HK-2 (cell line): ENCODE data around the gene SLC11A1.
A peak's percentile ranks its signal among the peaks of the same experiment; 100 is the strongest.

Experiments
- DNase-seq: peaks from one replicate; pipeline ENCODE4 v3.0.0-alpha.2; 2018; ENCODE audit not compliant: unreplicated experiment

Gene SLC11A1

GRCh38 chr2:218381916-218382366, at the start of gene SLC11A1:
Gene SLC11A1, plus strand, starts transcription at chr2:218382273. Its CDS starts 96 bp downstream, at chr2:218382369.
- DNase-seq = no peak

- DNase-seq = no peak
Measured at GRCh38 chr2:218332288-218332687, 49.8 kb upstream of the SLC11A1 start.

- no peak for DNase-seq
Measured at GRCh38 chr2:218332920-218333645, 49.0 kb upstream of the SLC11A1 start.

- DNase-seq = no peak
Measured at GRCh38 chr2:218334531-218334930, 47.5 kb upstream of the SLC11A1 start.

- DNase-seq = no peak
Measured at GRCh38 chr2:218340656-218341055, 41.4 kb upstream of the SLC11A1 start.

- no peak for DNase-seq
Measured at GRCh38 chr2:218341381-218341780, 40.7 kb upstream of the SLC11A1 start.

GRCh38 chr2:218342837-218343236, 39.2 kb upstream of the SLC11A1 start:
- DNase-seq = no peak

GRCh38 chr2:218343591-218343990, 38.5 kb upstream of the SLC11A1 start:
- DNase-seq = peak; percentile 24

- DNase-seq = peak; percentile 58
Measured at GRCh38 chr2:218344090-218344754, 37.9 kb upstream of the SLC11A1 start.

GRCh38 chr2:218344755-218345417, 37.2 kb upstream of the SLC11A1 start:
- DNase-seq = no peak

GRCh38 chr2:218345491-218346236, 36.4 kb upstream of the SLC11A1 start:
- no peak for DNase-seq

- no peak for DNase-seq
Measured at GRCh38 chr2:218347172-218347571, 34.9 kb upstream of the SLC11A1 start.

- no peak for DNase-seq
Measured at GRCh38 chr2:218354045-218354444, 28.0 kb upstream of the SLC11A1 start.

GRCh38 chr2:218354850-218355443, 27.1 kb upstream of the SLC11A1 start:
- peak; percentile 26 for DNase-seq

- DNase-seq = no peak
Measured at GRCh38 chr2:218357236-218358177, 24.6 kb upstream of the SLC11A1 start.

GRCh38 chr2:218360453-218360852, 21.6 kb upstream of the SLC11A1 start:
- DNase-seq = no peak

GRCh38 chr2:218362606-218363005, 19.5 kb upstream of the SLC11A1 start:
- DNase-seq = no peak

- DNase-seq = no peak
Measured at GRCh38 chr2:218363736-218364135, 18.3 kb upstream of the SLC11A1 start.

GRCh38 chr2:218364196-218364595, 17.9 kb upstream of the SLC11A1 start:
- no peak for DNase-seq

- DNase-seq = no peak
Measured at GRCh38 chr2:218366621-218367414, 15.3 kb upstream of the SLC11A1 start.
